Activated naive CD4-positive, alpha-beta T cell treated with anti-CD3 and anti-CD28 coated beads, Interleukin-2, amount 50 U/mL, for 24 hours (primary cell): ENCODE data around the gene CABLES1.
"Not testable (repeated sequence)": the region's sequence is repeated elsewhere in the genome, so short reads cannot be mapped to it uniquely, and the experiment has no call there.

Experiments
- H3K27ac Mint-ChIP-seq: one replicate; pipeline ENCODE4 v1.8.0; 2021; ENCODE audit warnings: mild to moderate bottlenecking, mixed read lengths
- H3K27me3 Mint-ChIP-seq: one replicate; pipeline ENCODE4 v1.8.0; 2021; ENCODE audit warnings: mixed read lengths
- H3K36me3 Mint-ChIP-seq: one replicate; pipeline ENCODE4 v1.8.0; 2021; ENCODE audit warnings: mixed read lengths
- H3K4me1 Mint-ChIP-seq: one replicate; pipeline ENCODE4 v1.8.0; 2021; ENCODE audit warnings: mixed read lengths
- H3K4me3 Mint-ChIP-seq: one replicate; pipeline ENCODE4 v1.8.0; 2021; ENCODE audit warnings: mild to moderate bottlenecking, mixed read lengths
- H3K9me3 Mint-ChIP-seq: one replicate; pipeline ENCODE4 v1.8.0; 2021; ENCODE audit warnings: mixed read lengths

CABLES1 gene

GRCh38 chr18:23103449-23103848 is 31.8 kb upstream of the CABLES1 start:
- H3K4me1 Mint-ChIP-seq: no peaks in the 10 kb centered on the region
- no peaks in the 10 kb centered on the region for H3K27me3 Mint-ChIP-seq
- H3K27ac Mint-ChIP-seq: no peak overlapping the region
- H3K4me3 Mint-ChIP-seq: no peak overlapping the region
- no peaks in the 10 kb centered on the region for H3K36me3 Mint-ChIP-seq
- H3K9me3 Mint-ChIP-seq: no peaks in the 10 kb centered on the region

- Mint-ChIP-seq H3K36me3 (no peaks in the 10 kb centered on the region), H3K27ac (no peak overlapping the region), H3K27me3 (no peaks in the 10 kb centered on the region), H3K4me3 (no peak overlapping the region), H3K9me3 (no peaks in the 10 kb centered on the region), H3K4me1 (no peaks in the 10 kb centered on the region)
Observed at GRCh38 chr18:23105030-23105429, 30.3 kb upstream of the CABLES1 start.

- H3K36me3 Mint-ChIP-seq: no peaks in the 10 kb centered on the region
- no peaks in the 10 kb centered on the region for H3K27me3 Mint-ChIP-seq
- H3K4me3 Mint-ChIP-seq: no peak overlapping the region
- no peak overlapping the region for H3K27ac Mint-ChIP-seq
- H3K4me1 Mint-ChIP-seq: no peaks in the 10 kb centered on the region
- no peaks in the 10 kb centered on the region for H3K9me3 Mint-ChIP-seq
Observed at GRCh38 chr18:23105581-23106219, 29.6 kb upstream of the CABLES1 start.

GRCh38 chr18:23106575-23106974 is 28.7 kb upstream of the CABLES1 start:
- H3K27ac Mint-ChIP-seq: no peak overlapping the region
- H3K9me3 Mint-ChIP-seq: peaks cover 5% of the 10 kb centered on the region
- H3K4me1 Mint-ChIP-seq: no peaks in the 10 kb centered on the region
- H3K36me3 Mint-ChIP-seq: no peaks in the 10 kb centered on the region
- no peak overlapping the region for H3K4me3 Mint-ChIP-seq
- H3K27me3 Mint-ChIP-seq: peaks cover 1% of the 10 kb centered on the region

- Mint-ChIP-seq H3K4me1 (no peaks in the 10 kb centered on the region), H3K27ac (no peak overlapping the region), H3K36me3 (no peaks in the 10 kb centered on the region), H3K27me3 (peaks cover 1% of the 10 kb centered on the region), H3K4me3 (no peak overlapping the region), H3K9me3 (peaks cover 5% of the 10 kb centered on the region)
Observed at GRCh38 chr18:23107718-23108117, 27.6 kb upstream of the CABLES1 start.

- H3K27me3 Mint-ChIP-seq: peaks cover 1% of the 10 kb centered on the region
- H3K36me3 Mint-ChIP-seq: no peaks in the 10 kb centered on the region
- H3K4me3 Mint-ChIP-seq: no peak overlapping the region
- H3K4me1 Mint-ChIP-seq: no peaks in the 10 kb centered on the region
- H3K27ac Mint-ChIP-seq: no peak overlapping the region
- peaks cover 5% of the 10 kb centered on the region for H3K9me3 Mint-ChIP-seq
Observed at GRCh38 chr18:23108496-23108895, 26.8 kb upstream of the CABLES1 start.

- not testable (repeated sequence) for H3K4me3 Mint-ChIP-seq, H3K9me3 Mint-ChIP-seq, H3K36me3 Mint-ChIP-seq, H3K4me1 Mint-ChIP-seq, H3K27ac Mint-ChIP-seq, H3K27me3 Mint-ChIP-seq
Observed at GRCh38 chr18:23109163-23109562, 26.1 kb upstream of the CABLES1 start.

GRCh38 chr18:23113576-23113975 is 21.7 kb upstream of the CABLES1 start:
- Mint-ChIP-seq H3K9me3 (peaks cover 5% of the 10 kb centered on the region), H3K27ac (no peak overlapping the region), H3K4me3 (no peak overlapping the region), H3K36me3 (no peaks in the 10 kb centered on the region), H3K27me3 (peaks cover 1% of the 10 kb centered on the region), H3K4me1 (peaks cover 18% of the 10 kb centered on the region)

GRCh38 chr18:23114171-23114881 is 21.0 kb upstream of the CABLES1 start:
- peaks cover 18% of the 10 kb centered on the region for H3K4me1 Mint-ChIP-seq
- H3K27ac Mint-ChIP-seq: no peak overlapping the region
- H3K9me3 Mint-ChIP-seq: peaks cover 5% of the 10 kb centered on the region
- no peaks in the 10 kb centered on the region for H3K36me3 Mint-ChIP-seq
- H3K4me3 Mint-ChIP-seq: no peak overlapping the region
- H3K27me3 Mint-ChIP-seq: peaks cover 1% of the 10 kb centered on the region

GRCh38 chr18:23114911-23115310 is 20.4 kb upstream of the CABLES1 start:
- no peaks in the 10 kb centered on the region for H3K36me3 Mint-ChIP-seq
- no peak overlapping the region for H3K27ac Mint-ChIP-seq
- peaks cover 1% of the 10 kb centered on the region for H3K27me3 Mint-ChIP-seq
- no peak overlapping the region for H3K4me3 Mint-ChIP-seq
- peaks cover 18% of the 10 kb centered on the region for H3K4me1 Mint-ChIP-seq
- H3K9me3 Mint-ChIP-seq: peaks cover 5% of the 10 kb centered on the region

- Mint-ChIP-seq H3K27me3 (peaks cover 1% of the 10 kb centered on the region), H3K4me3 (no peak overlapping the region), H3K4me1 (peaks cover 18% of the 10 kb centered on the region), H3K9me3 (peaks cover 5% of the 10 kb centered on the region), H3K27ac (no peak overlapping the region), H3K36me3 (no peaks in the 10 kb centered on the region)
Observed at GRCh38 chr18:23115683-23116096, 19.6 kb upstream of the CABLES1 start.

- Mint-ChIP-seq H3K4me1 (no peaks in the 10 kb centered on the region), H3K9me3 (no peaks in the 10 kb centered on the region), H3K4me3 (no peak overlapping the region), H3K27ac (no peak overlapping the region), H3K36me3 (no peaks in the 10 kb centered on the region), H3K27me3 (no peaks in the 10 kb centered on the region)
Observed at GRCh38 chr18:23121133-23121532, 14.2 kb upstream of the CABLES1 start.

GRCh38 chr18:23122334-23123229 is 12.7 kb upstream of the CABLES1 start:
- Mint-ChIP-seq H3K27me3 (no peaks in the 10 kb centered on the region), H3K27ac (no peak overlapping the region), H3K9me3 (no peaks in the 10 kb centered on the region)

GRCh38 chr18:23126376-23127056 is 8.8 kb upstream of the CABLES1 start:
- Mint-ChIP-seq H3K4me3 (no peak overlapping the region), H3K4me1 (no peaks in the 10 kb centered on the region), H3K9me3 (no peaks in the 10 kb centered on the region), H3K27me3 (no peaks in the 10 kb centered on the region), H3K36me3 (no peaks in the 10 kb centered on the region), H3K27ac (no peak overlapping the region)

More at GRCh38 chr18:23122334-23123229, 12.7 kb upstream of the CABLES1 start:
- Mint-ChIP-seq H3K36me3 (no peaks in the 10 kb centered on the region), H3K4me3 (no peak overlapping the region), H3K4me1 (no peaks in the 10 kb centered on the region)

- Mint-ChIP-seq H3K4me3 (no peak overlapping the region), H3K27ac (no peak overlapping the region), H3K27me3 (peaks cover 5% of the 10 kb centered on the region), H3K9me3 (no peaks in the 10 kb centered on the region), H3K4me1 (peaks cover 3% of the 10 kb centered on the region), H3K36me3 (no peaks in the 10 kb centered on the region)
Observed at GRCh38 chr18:23127090-23127489, 8.2 kb upstream of the CABLES1 start.
